NCI-H146 (cell line): ENCODE data around the gene KCNAB1.

ENCODE experiments used
- DNase-seq: peaks from one replicate; lab custom pipeline; 2025; lab: John Stamatoyannopoulos, UW

KCNAB1 gene

GRCh38 chr3:156459434-156459833 lies 339.1 kb downstream of the KCNAB1 start:
- no peak for DNase-seq

GRCh38 chr3:156460206-156460611 lies 339.8 kb downstream of the KCNAB1 start:
- no peak for DNase-seq

GRCh38 chr3:156461889-156462288 lies 341.5 kb downstream of the KCNAB1 start:
- no peak for DNase-seq

- DNase-seq = no peak
Measured at GRCh38 chr3:156463123-156463522, 342.7 kb downstream of the KCNAB1 start.

- no peak for DNase-seq
Measured at GRCh38 chr3:156465194-156465593, 344.8 kb downstream of the KCNAB1 start.

- DNase-seq = no peak
Measured at GRCh38 chr3:156469456-156469855, 349.1 kb downstream of the KCNAB1 start.

GRCh38 chr3:156471431-156471830 lies 351.1 kb downstream of the KCNAB1 start:
- no peak for DNase-seq

- DNase-seq = no peak
Measured at GRCh38 chr3:156472150-156472549, 351.8 kb downstream of the KCNAB1 start.

- DNase-seq = no peak
Measured at GRCh38 chr3:156472684-156473083, 352.3 kb downstream of the KCNAB1 start.

- DNase-seq = no peak
Measured at GRCh38 chr3:156473341-156473740, 353.0 kb downstream of the KCNAB1 start.

- no peak for DNase-seq
Measured at GRCh38 chr3:156474560-156475389, 354.4 kb downstream of the KCNAB1 start.

- DNase-seq = no peak
Measured at GRCh38 chr3:156477323-156477722, 356.9 kb downstream of the KCNAB1 start.

- DNase-seq = no peak
Measured at GRCh38 chr3:156478891-156479290, 358.5 kb downstream of the KCNAB1 start.

- DNase-seq = no peak
Measured at GRCh38 chr3:156479604-156480003, 359.2 kb downstream of the KCNAB1 start.

- no peak for DNase-seq
Measured at GRCh38 chr3:156480949-156481348, 360.6 kb downstream of the KCNAB1 start.

- no peak for DNase-seq
Measured at GRCh38 chr3:156483002-156483401, 362.6 kb downstream of the KCNAB1 start.

GRCh38 chr3:156483426-156483825 lies 363.0 kb downstream of the KCNAB1 start:
- DNase-seq = no peak

- no peak for DNase-seq
Measured at GRCh38 chr3:156483961-156484787, 363.8 kb downstream of the KCNAB1 start.

GRCh38 chr3:156488767-156489166 lies 368.4 kb downstream of the KCNAB1 start:
- no peak for DNase-seq

GRCh38 chr3:156489462-156489911 lies 369.1 kb downstream of the KCNAB1 start:
- DNase-seq = no peak

- DNase-seq = no peak
Measured at GRCh38 chr3:156491192-156491591, 370.8 kb downstream of the KCNAB1 start.

- DNase-seq = no peak
Measured at GRCh38 chr3:156492801-156493261, 372.5 kb downstream of the KCNAB1 start.

- no peak for DNase-seq
Measured at GRCh38 chr3:156493887-156494286, 373.5 kb downstream of the KCNAB1 start.
